K562 (cell line): ENCODE data around the gene P2RX1. TPM values are rescaled to one million over a fixed set of nuclear protein-coding genes. Genes with fewer than 3 reads are reported as not detected.

Experiments used
- ATAC-seq: fragments of 200-7000 bp; cut with Tn5 transposase; 3 replicates; pipeline ENCODE4 v1.9.1; 2020; ENCODE audit warnings: moderate library complexity
- BruUV-seq: library from RNA; stranded (reverse); fragments of 400-500 nt; replicated peaks from 2 replicates; lab custom pipeline; 2021; lab: Mats Ljungman, UMichigan
- CTCF ChIA-PET: fragments of 300-600 bp; formaldehyde crosslinking; extraction: SDS; loops from one replicate; lab custom pipeline; 2021; ENCODE audit warnings: low intra/inter-chr PET ratio; lab: Yijun Ruan, JAX
- POLR2A ChIA-PET: fragments of 300-600, 350-650 bp; sonication (Branson Sonifier 250); formaldehyde crosslinking; extraction: SDS; loops from one replicate; lab custom pipeline; 2021; ENCODE audit warnings: antibody characterized with exemption, inconsistent platforms; lab: Yijun Ruan, JAX
- DNase-seq, 4 experiments: peaks; one replicate each; pipeline versions ENCODE4 v3.0.0 to v3.0.0-alpha.2; 2011 to 2018; ENCODE audit warnings: low spot score in 3 of 4, mixed read lengths in 3 of 4; ENCODE audit errors: extremely low read depth in 1 of 4
- FAIRE-seq: peaks from 2 replicates; lab custom pipeline; 2011; peaks lifted over from hg19 to GRCh38; lab: Jason Lieb, UNC
- H2AFZ ChIP-seq: 2 replicates; pipeline ENCODE4 v1.6.0; 2011; ENCODE audit warnings: low read depth, low read length, control low read depth, inconsistent platforms
- H3K27ac ChIP-seq: fragments of 200-600 bp; 3 replicates; pipeline ENCODE4 v1.8.0; 2011; ENCODE audit warnings: low read depth, mild to moderate bottlenecking, control low read depth, inconsistent platforms, low read length, moderate library complexity, mixed read lengths; ENCODE audit errors: extremely low read depth
- H3K27me3 ChIP-seq, 2 experiments: fragments of 300-600 bp in 1 of 2; 2 replicates in 1 of 2; 3 replicates in 1 of 2; pipeline versions ENCODE4 v1.6.0 to v1.8.0; 2011; ENCODE audit warnings: inconsistent platforms in 2 of 2, low read length in 2 of 2, mild to moderate bottlenecking in 1 of 2, mixed read lengths in 1 of 2, moderate library complexity in 1 of 2; ENCODE audit not compliant: control insufficient read depth in 2 of 2, insufficient read depth in 2 of 2
- H3K36me3 ChIP-seq: fragments of 300-600 bp; 3 replicates; pipeline ENCODE4 v1.8.0; 2011; ENCODE audit warnings: mild to moderate bottlenecking, low read length, inconsistent platforms; ENCODE audit not compliant: control insufficient read depth, insufficient read depth
- H3K4me1 ChIP-seq, 2 experiments: fragments of 200-600 bp in 1 of 2; replicated peaks in 1 of 2; 2 replicates in 1 of 2; 3 replicates in 1 of 2; pipeline versions ENCODE4 v1.5.1 to v1.8.0; 2011; ENCODE audit warnings: inconsistent platforms in 2 of 2, low read length in 2 of 2, mild to moderate bottlenecking in 1 of 2, mixed read lengths in 1 of 2, moderate library complexity in 1 of 2; ENCODE audit not compliant: control insufficient read depth in 2 of 2, insufficient read depth in 2 of 2
- H3K4me2 ChIP-seq: 2 replicates; pipeline ENCODE4 v1.6.1; 2011; ENCODE audit warnings: low read length, control low read depth, inconsistent platforms, mixed read lengths; ENCODE audit not compliant: insufficient read depth
- H3K4me3 ChIP-seq: fragments of 200-600 bp; sonication (generic), shearing (Covaris generic); 2 replicates; pipeline ENCODE4 v1.5.1; 2016; ENCODE audit warnings: control low read depth, inconsistent platforms
- H3K79me2 ChIP-seq: fragments of 200-600 bp; 3 replicates; pipeline ENCODE4 v1.8.0; 2011; ENCODE audit warnings: low read length, inconsistent platforms; ENCODE audit not compliant: control insufficient read depth, insufficient read depth
- H3K9ac ChIP-seq, 2 experiments: 2 replicates each; pipeline versions ENCODE4 v1.6.0 to v1.6.1; 2011; ENCODE audit warnings: low read depth in 2 of 2, low read length in 2 of 2, control low read depth in 1 of 2, inconsistent platforms in 1 of 2, mild to moderate bottlenecking in 1 of 2, mixed read lengths in 1 of 2; ENCODE audit not compliant: insufficient read depth in 1 of 2
- H3K9me1 ChIP-seq: one replicate; pipeline ENCODE4 v1.6.0; 2011; ENCODE audit warnings: inconsistent platforms, mild to moderate bottlenecking, low read length, moderate library complexity; ENCODE audit not compliant: control insufficient read depth, insufficient read depth
- H3K9me3 ChIP-seq: replicated peaks from 2 replicates; pipeline ENCODE4 v1.5.1; 2011; ENCODE audit warnings: low read depth, low read length, inconsistent platforms; ENCODE audit not compliant: control insufficient read depth, insufficient read depth
- H4K20me1 ChIP-seq: replicated peaks from 2 replicates; pipeline ENCODE4 v1.6.1; 2011; ENCODE audit warnings: low read length, inconsistent platforms, mixed read lengths; ENCODE audit not compliant: control insufficient read depth, insufficient read depth
- FOXK1 ChIP-seq: sonication (generic); formaldehyde crosslinking; IDR thresholded peaks from 2 replicates; pipeline ENCODE4 v1.8.0; 2022; ENCODE audit warnings: missing genetic modification reagents, mild to moderate bottlenecking, borderline replicate concordance
- GABPB1 ChIP-seq: sonication (generic); formaldehyde crosslinking; IDR thresholded peaks from 2 replicates; pipeline ENCODE4 v1.8.0; 2022; ENCODE audit warnings: mild to moderate bottlenecking, missing genetic modification reagents
- TSHZ1 ChIP-seq: fragments of 250-450 bp; sonication (Bioruptor Pico); IDR thresholded peaks from 2 replicates; pipeline ENCODE4 v1.4.0; 2020; ENCODE audit warnings: mild to moderate bottlenecking, moderate library complexity
- ZNF589 ChIP-seq: fragments of 200-800 bp; sonication (Bioruptor generic); IDR thresholded peaks from 2 replicates; pipeline ENCODE4 v1.6.1; 2016; ENCODE audit warnings: low read depth, missing genetic modification characterization, missing compliant biosample characterization
- WGBS: fragments of 100-300 bp; shearing (Covaris generic); methylation state at CpG from one replicate; pipeline ENCODE4 v1.1.6; 2016; ENCODE audit warnings: low coverage, mixed read lengths; ENCODE audit not compliant: insufficient coverage; ENCODE audit errors: missing lambda C conversion rate; 5-methylcytosine and 5-hydroxymethylcytosine counted together
- in situ Hi-C: fragments of 300-500 bp; cut with MboI; formaldehyde crosslinking; loops from 4 replicates; pipeline ENCODE4 v1.15.0; 2018; ENCODE audit warnings: inconsistent platforms, mixed read lengths
- intact Hi-C: fragments of 100-400 bp; cut with micrococcal nuclease; formaldehyde crosslinking; loops from 2 replicates; pipeline ENCODE4 v1.14.2; 2022
- polyA plus RNA-seq, 8 experiments: library from polyadenylated mRNA; depleted of rRNA in 4 of 8; stranded (reverse) in 5 of 8; unstranded in 3 of 8; fragments of >200 nt; fragmentation: Nextera tagmentation in 2 of 8; fragmentation: Illumina TruSeq in 1 of 8; extraction: Ambion mirVana in 2 of 8; extraction: Trizol in 1 of 8; gene quantifications; 2 replicates each; pipeline versions ENCODE4 v1.2.1 to v1.2.3, GENCODE V29; 2011 to 2014; ENCODE audit warnings: inconsistent platforms in 1 of 8, missing spikeins in 1 of 8
- total RNA-seq, 7 experiments: library from RNA; depleted of rRNA in 6 of 7; stranded (reverse); fragments of >200 nt in 6 of 7; fragmentation: Illumina TruSeq in 2 of 7; extraction: Trizol in 2 of 7; gene quantifications; 2 replicates each; pipeline versions ENCODE4 v1.2.1 to v1.2.3, GENCODE V29; 2011 to 2021; ENCODE audit warnings: low replicate concordance in 1 of 7
- TF ChIP-seq, protein P1 (sequence below): fragments of 250-450 bp; sonication (Bioruptor Pico); IDR thresholded peaks from 2 replicates; pipeline ENCODE4 v1.4.0; 2020; ENCODE audit warnings: mild to moderate bottlenecking, moderate library complexity, borderline replicate concordance
- TF ChIP-seq, protein P2 (sequence below): fragments of 250-450 bp; sonication (Bioruptor Pico); IDR thresholded peaks from 2 replicates; pipeline ENCODE4 v1.4.0; 2020

Gene P2RX1
- total and polyA plus RNA-seq, 9 of the 15 experiments (the other 6 are each of a cell fraction or from before 2014, with no cell fraction given), result 0.27 to 20.3 (median 10.3) TPM

DNA sequence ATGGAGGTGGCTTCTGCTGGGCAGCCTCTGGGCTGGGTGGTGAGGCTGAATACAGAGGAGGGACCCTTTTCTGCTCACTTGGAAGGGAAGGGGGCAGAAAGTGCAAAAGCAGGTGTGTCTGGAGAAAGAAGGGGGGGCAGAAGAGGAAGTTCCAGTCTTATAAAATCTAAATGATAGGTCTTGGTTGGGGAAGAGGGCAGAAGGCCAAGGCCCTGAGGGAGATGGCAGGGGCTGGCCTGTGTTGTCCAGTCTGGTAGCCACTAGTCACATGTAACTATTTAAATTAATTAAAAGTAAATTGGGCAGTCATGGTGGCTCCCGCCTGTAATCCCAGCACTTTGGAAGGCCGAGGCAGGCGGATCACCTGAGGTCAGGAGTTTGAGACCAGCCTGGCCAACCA is 20.9 kb downstream of the P2RX1 start:
- no peak overlapping the region for H3K27ac ChIP-seq

More for the DNA sequence above, 20.9 kb downstream of the P2RX1 start:
- H3K9me1 ChIP-seq, result no peaks in the 10 kb centered on the region
- H3K4me1 ChIP-seq, result peaks cover 16 to 47% of the 10 kb centered on the region in 2 experiments; a peak in 4 of 5 replicates
- DNase-seq (no peak), ATAC-seq (no peak), FAIRE-seq (no peak)
- no peaks in the 10 kb centered on the region for H3K27me3 ChIP-seq
- TF ChIP-seq ZNF589 (CRISPR knock-in tag), result no peak
- TF ChIP-seq TSHZ1 (CRISPR knock-in tag), result no peak
- no peak for TF ChIP-seq FOXK1 (CRISPR knock-in tag)
- no peak for TF ChIP-seq GABPB1 (CRISPR knock-in tag)
- TF ChIP-seq, protein P1, sequence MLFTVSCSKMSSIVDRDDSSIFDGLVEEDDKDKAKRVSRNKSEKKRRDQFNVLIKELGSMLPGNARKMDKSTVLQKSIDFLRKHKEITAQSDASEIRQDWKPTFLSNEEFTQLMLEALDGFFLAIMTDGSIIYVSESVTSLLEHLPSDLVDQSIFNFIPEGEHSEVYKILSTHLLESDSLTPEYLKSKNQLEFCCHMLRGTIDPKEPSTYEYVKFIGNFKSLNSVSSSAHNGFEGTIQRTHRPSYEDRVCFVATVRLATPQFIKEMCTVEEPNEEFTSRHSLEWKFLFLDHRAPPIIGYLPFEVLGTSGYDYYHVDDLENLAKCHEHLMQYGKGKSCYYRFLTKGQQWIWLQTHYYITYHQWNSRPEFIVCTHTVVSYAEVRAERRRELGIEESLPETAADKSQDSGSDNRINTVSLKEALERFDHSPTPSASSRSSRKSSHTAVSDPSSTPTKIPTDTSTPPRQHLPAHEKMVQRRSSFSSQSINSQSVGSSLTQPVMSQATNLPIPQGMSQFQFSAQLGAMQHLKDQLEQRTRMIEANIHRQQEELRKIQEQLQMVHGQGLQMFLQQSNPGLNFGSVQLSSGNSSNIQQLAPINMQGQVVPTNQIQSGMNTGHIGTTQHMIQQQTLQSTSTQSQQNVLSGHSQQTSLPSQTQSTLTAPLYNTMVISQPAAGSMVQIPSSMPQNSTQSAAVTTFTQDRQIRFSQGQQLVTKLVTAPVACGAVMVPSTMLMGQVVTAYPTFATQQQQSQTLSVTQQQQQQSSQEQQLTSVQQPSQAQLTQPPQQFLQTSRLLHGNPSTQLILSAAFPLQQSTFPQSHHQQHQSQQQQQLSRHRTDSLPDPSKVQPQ (CRISPR knock-in tag), result no peak
- TF ChIP-seq, protein P2, sequence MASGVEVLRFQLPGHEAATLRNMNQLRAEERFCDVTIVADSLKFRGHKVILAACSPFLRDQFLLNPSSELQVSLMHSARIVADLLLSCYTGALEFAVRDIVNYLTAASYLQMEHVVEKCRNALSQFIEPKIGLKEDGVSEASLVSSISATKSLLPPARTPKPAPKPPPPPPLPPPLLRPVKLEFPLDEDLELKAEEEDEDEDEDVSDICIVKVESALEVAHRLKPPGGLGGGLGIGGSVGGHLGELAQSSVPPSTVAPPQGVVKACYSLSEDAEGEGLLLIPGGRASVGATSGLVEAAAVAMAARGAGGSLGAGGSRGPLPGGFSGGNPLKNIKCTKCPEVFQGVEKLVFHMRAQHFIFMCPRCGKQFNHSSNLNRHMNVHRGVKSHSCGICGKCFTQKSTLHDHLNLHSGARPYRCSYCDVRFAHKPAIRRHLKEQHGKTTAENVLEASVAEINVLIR (CRISPR knock-in tag), result no peak
- peak overlapping the region; percentile 14; the same call in 1 of the 2 replicates for H2AFZ ChIP-seq
- ChIA-PET CTCF (no interaction called here), POLR2A (no interaction called here)
- H4K20me1 ChIP-seq, result no peaks in the 10 kb centered on the region
- no TSS peak for BruUV-seq
- H3K9ac ChIP-seq, result peak overlapping the region in 1 of 2 experiments; percentile 61; a peak in 1 of 4 replicates
- no peaks in the 10 kb centered on the region for H3K9me3 ChIP-seq
- H3K36me3 ChIP-seq, result no peaks in the 10 kb centered on the region
- in situ Hi-C loops, result no loop called here
- peaks cover 15% of the 10 kb centered on the region; the same call in 2 of the 3 replicates for H3K79me2 ChIP-seq
- H3K4me2 ChIP-seq, result no peak overlapping the region
- intact Hi-C loops, result no loop called here
- no peak overlapping the region for H3K4me3 ChIP-seq
- WGBS, result 94% methylated on average over 3 of the region's 3 CpGs
